HepG2 (cell line): ENCODE data around the gene MFAP5. TPM values are rescaled to one million over a fixed set of nuclear protein-coding genes. Genes with fewer than 3 reads are reported as not detected.

Experiments
- ATAC-seq: fragments of 200-7000 bp; cut with Tn5 transposase; 3 replicates; pipeline ENCODE4 v1.9.1; 2020; ENCODE audit warnings: mild to moderate bottlenecking, moderate library complexity
- BruUV-seq: library from RNA; stranded (reverse); fragments of 400-500 nt; replicated peaks from 2 replicates; lab custom pipeline; 2021; lab: Mats Ljungman, UMichigan
- CTCF ChIA-PET: fragments of 300-600 bp; formaldehyde crosslinking; extraction: SDS; loops from one replicate; lab custom pipeline; 2021; ENCODE audit warnings: low total read pairs, inconsistent platforms, low intra/inter-chr PET ratio; lab: Yijun Ruan, JAX
- POLR2A ChIA-PET: fragments of 350-600 bp; sonication (Branson Sonifier 250); formaldehyde crosslinking; loops from one replicate; lab custom pipeline; 2020; ENCODE audit warnings: antibody characterized with exemption, inconsistent platforms; lab: Yijun Ruan, JAX
- DNase-seq: peaks from one replicate; pipeline ENCODE4 v3.0.0-alpha.2; 2015; ENCODE audit warnings: low spot score
- FAIRE-seq: peaks from 3 replicates; lab custom pipeline; 2011; peaks lifted over from hg19 to GRCh38; lab: Jason Lieb, UNC
- H2AFZ ChIP-seq: one replicate; pipeline ENCODE4 v1.6.1; 2011; ENCODE audit warnings: low read length, inconsistent platforms
- H3K27ac ChIP-seq: fragments of 300-600 bp; 3 replicates; pipeline ENCODE4 v1.8.0; 2011; ENCODE audit warnings: mixed run types, mild to moderate bottlenecking, mixed read lengths, low read length, inconsistent platforms; ENCODE audit not compliant: insufficient read depth; ENCODE audit errors: extremely low read length
- H3K27me3 ChIP-seq, 2 experiments: fragments of 200-600 bp in 1 of 2; 2 replicates in 1 of 2; 3 replicates in 1 of 2; pipeline versions ENCODE4 v1.6.0 to v1.8.0; 2011; ENCODE audit warnings: low read length in 2 of 2, mild to moderate bottlenecking in 2 of 2, moderate library complexity in 2 of 2, inconsistent platforms in 1 of 2; ENCODE audit not compliant: insufficient read depth in 2 of 2, control insufficient read depth in 1 of 2
- H3K36me3 ChIP-seq, 2 experiments: fragments of 200-600 bp in 1 of 2; replicated peaks in 1 of 2; 2 replicates in 1 of 2; 3 replicates in 1 of 2; pipeline versions ENCODE4 v1.5.1 to v1.8.0; 2011; ENCODE audit warnings: low read length in 2 of 2, inconsistent platforms in 1 of 2; ENCODE audit not compliant: insufficient read depth in 2 of 2, control insufficient read depth in 1 of 2
- H3K4me1 ChIP-seq: 2 replicates; pipeline ENCODE4 v1.5.1; 2012; ENCODE audit warnings: low read length, inconsistent platforms; ENCODE audit not compliant: insufficient read depth
- H3K4me2 ChIP-seq: 2 replicates; pipeline ENCODE4 v1.6.0; 2011; ENCODE audit warnings: low read depth, low read length, inconsistent platforms
- H3K4me3 ChIP-seq, 3 experiments: fragments of 200-600 bp in 1 of 3; sonication (generic), shearing (Covaris generic) in 1 of 3; replicated peaks in 1 of 3; 2 replicates each; pipeline ENCODE4 v1.5.1; 2011 to 2016; ENCODE audit warnings: low read length in 3 of 3, inconsistent platforms in 2 of 3, low read depth in 2 of 3, mild to moderate bottlenecking in 2 of 3, control low read depth in 1 of 3, mixed read lengths in 1 of 3; ENCODE audit not compliant: insufficient read depth in 1 of 3
- H3K79me2 ChIP-seq: one replicate; pipeline ENCODE4 v1.6.1; 2011; ENCODE audit warnings: low read length, inconsistent platforms; ENCODE audit not compliant: insufficient read depth
- H3K9ac ChIP-seq: 2 replicates; pipeline ENCODE4 v1.6.0; 2011; ENCODE audit warnings: mild to moderate bottlenecking, low read depth, low read length, inconsistent platforms; ENCODE audit not compliant: insufficient read depth
- H3K9me3 ChIP-seq: 2 replicates; pipeline ENCODE4 v1.5.1; 2012; ENCODE audit warnings: mild to moderate bottlenecking, low read length
- H4K20me1 ChIP-seq: 2 replicates; pipeline ENCODE4 v1.6.0; 2011; ENCODE audit warnings: inconsistent platforms, mild to moderate bottlenecking, low read length, moderate library complexity; ENCODE audit not compliant: insufficient read depth
- HOXA5 ChIP-seq: sonication (generic); formaldehyde crosslinking; IDR thresholded peaks from 2 replicates; pipeline ENCODE4 v1.4.0; 2020; ENCODE audit warnings: missing genetic modification reagents
- PTBP1 ChIP-seq: fragments of 200-400 bp; formaldehyde crosslinking; IDR thresholded peaks from 2 replicates; pipeline ENCODE4 v1.6.1; 2018; ENCODE audit warnings: low read length, low read depth; ENCODE audit not compliant: poor library complexity, severe bottlenecking
- RCOR2 ChIP-seq: IDR thresholded peaks from 2 replicates; pipeline ENCODE4 v1.6.1; 2016; ENCODE audit warnings: missing biosample characterization, missing genetic modification reagents
- ZEB1 ChIP-seq: IDR thresholded peaks from 2 replicates; pipeline ENCODE4 v1.6.1; 2012; ENCODE audit warnings: mild to moderate bottlenecking, low read depth, inconsistent platforms; ENCODE audit not compliant: insufficient replicate concordance
- ZFAT ChIP-seq: sonication (generic); formaldehyde crosslinking; conservative IDR thresholded peaks from 2 replicates; pipeline ENCODE4 v1.8.1; 2023; ENCODE audit warnings: missing genetic modification reagents, inconsistent platforms
- ZNF335 ChIP-seq: sonication (generic); formaldehyde crosslinking; IDR thresholded peaks from 2 replicates; pipeline ENCODE4 v1.4.0; 2020; ENCODE audit warnings: missing genetic modification reagents
- ZNF44 ChIP-seq: sonication (generic); formaldehyde crosslinking; IDR thresholded peaks from 2 replicates; pipeline ENCODE4 v1.5.1; 2020; ENCODE audit warnings: mild to moderate bottlenecking, missing genetic modification reagents
- ZNF781 ChIP-seq: sonication (generic); formaldehyde crosslinking; IDR thresholded peaks from 2 replicates; pipeline ENCODE4 v1.5.1; 2020; ENCODE audit warnings: borderline replicate concordance, mild to moderate bottlenecking, missing genetic modification reagents; ENCODE audit errors: not compliant biosample characterization
- ZNF788 ChIP-seq: sonication (generic); formaldehyde crosslinking; IDR thresholded peaks from 2 replicates; pipeline ENCODE4 v1.5.0; 2020; ENCODE audit warnings: mild to moderate bottlenecking, missing genetic modification reagents, borderline replicate concordance
- WGBS: methylation state at CpG from one replicate; pipeline ENCODE4 v1.1.6; 2017; ENCODE audit warnings: low lambda C conversion rate; 5-methylcytosine and 5-hydroxymethylcytosine counted together
- in situ Hi-C: cut with HindIII; loops from 2 replicates; pipeline ENCODE4 v1.10.0; 2017; ENCODE audit warnings: low pct_unique_long_range_greater_than_20kb; ENCODE audit not compliant: extremely low pct_ligation_motif_present
- intact Hi-C: fragments of 100-400 bp; cut with micrococcal nuclease; formaldehyde crosslinking; loops from one replicate; pipeline ENCODE4 v1.10.0; 2022; ENCODE audit not compliant: unreplicated experiment
- polyA plus RNA-seq, 8 experiments: library from polyadenylated mRNA; depleted of rRNA in 3 of 8; stranded (reverse) in 7 of 8; unstranded in 1 of 8; fragments of >200 nt; fragmentation: Illumina TruSeq in 4 of 8; extraction: Trizol in 4 of 8; gene quantifications; 2 replicates each; pipeline versions ENCODE4 v1.2.1 to v1.2.3, GENCODE V29; 2011 to 2016; ENCODE audit warnings: low read depth in 4 of 8, missing spikeins in 1 of 8, mixed read lengths in 1 of 8; ENCODE audit not compliant: insufficient read depth in 1 of 8
- total RNA-seq, 5 experiments: library from RNA; depleted of rRNA; stranded (reverse); fragments of >200 nt; fragmentation: Illumina TruSeq; extraction: Trizol; gene quantifications; 2 replicates each; pipeline ENCODE4 v1.2.3, GENCODE V29; 2016; ENCODE audit warnings: low read depth in 1 of 5
- TF ChIP-seq, protein P1 (sequence below), 2 experiments: sonication (generic) in 1 of 2; formaldehyde crosslinking in 1 of 2; IDR thresholded peaks; 2 replicates each; pipeline versions ENCODE4 v1.4.0 to v1.6.1; 2016 to 2020; ENCODE audit warnings: borderline replicate concordance in 1 of 2, low read depth in 1 of 2, mild to moderate bottlenecking in 1 of 2, missing genetic modification reagents in 1 of 2
- TF ChIP-seq, protein P2 (sequence below): sonication (generic); formaldehyde crosslinking; conservative IDR thresholded peaks from 2 replicates; pipeline ENCODE4 v1.4.0; 2020; ENCODE audit warnings: missing genetic modification reagents
- TF ChIP-seq, protein P3 (sequence below): sonication (generic); formaldehyde crosslinking; IDR thresholded peaks from 2 replicates; pipeline ENCODE4 v1.5.1; 2020; ENCODE audit warnings: missing genetic modification reagents, mild to moderate bottlenecking, borderline replicate concordance
- TF ChIP-seq, protein P4 (sequence below): sonication (generic); formaldehyde crosslinking; IDR thresholded peaks from 2 replicates; pipeline ENCODE4 v1.5.1; 2020; ENCODE audit warnings: mild to moderate bottlenecking, missing genetic modification reagents, borderline replicate concordance

The MFAP5 gene
- total and polyA plus RNA-seq, 2 of the 13 experiments (the other 11 are each of a cell fraction or from before 2014, with no cell fraction given) = 0.07 TPM; not detected in 1

GRCh38 chr12:8665759-8666158 is 3.1 kb upstream of the MFAP5 start:
- H3K4me1 ChIP-seq = no peaks in the 10 kb centered on the region
- no TSS peak for BruUV-seq
- H2AFZ ChIP-seq = no peak overlapping the region
- H3K4me2 ChIP-seq = no peak overlapping the region
- no peak overlapping the region for H3K9ac ChIP-seq
- intact Hi-C loops (no loop called here), in situ Hi-C loops (no loop called here)
- FAIRE-seq = no peak
- 10% methylated on average over 4 of the region's 4 CpGs for WGBS
- H3K36me3 ChIP-seq = no peaks in the 10 kb centered on the region
- no peaks in the 10 kb centered on the region for H3K79me2 ChIP-seq
- H3K27ac ChIP-seq = no peak overlapping the region
- no peaks in the 10 kb centered on the region for H4K20me1 ChIP-seq
- TF ChIP-seq PTBP1 = no peak
- no peak for TF ChIP-seq ZNF781 (CRISPR knock-in tag)
- TF ChIP-seq ZNF44 (CRISPR knock-in tag) = no peak
- TF ChIP-seq, protein P1, sequence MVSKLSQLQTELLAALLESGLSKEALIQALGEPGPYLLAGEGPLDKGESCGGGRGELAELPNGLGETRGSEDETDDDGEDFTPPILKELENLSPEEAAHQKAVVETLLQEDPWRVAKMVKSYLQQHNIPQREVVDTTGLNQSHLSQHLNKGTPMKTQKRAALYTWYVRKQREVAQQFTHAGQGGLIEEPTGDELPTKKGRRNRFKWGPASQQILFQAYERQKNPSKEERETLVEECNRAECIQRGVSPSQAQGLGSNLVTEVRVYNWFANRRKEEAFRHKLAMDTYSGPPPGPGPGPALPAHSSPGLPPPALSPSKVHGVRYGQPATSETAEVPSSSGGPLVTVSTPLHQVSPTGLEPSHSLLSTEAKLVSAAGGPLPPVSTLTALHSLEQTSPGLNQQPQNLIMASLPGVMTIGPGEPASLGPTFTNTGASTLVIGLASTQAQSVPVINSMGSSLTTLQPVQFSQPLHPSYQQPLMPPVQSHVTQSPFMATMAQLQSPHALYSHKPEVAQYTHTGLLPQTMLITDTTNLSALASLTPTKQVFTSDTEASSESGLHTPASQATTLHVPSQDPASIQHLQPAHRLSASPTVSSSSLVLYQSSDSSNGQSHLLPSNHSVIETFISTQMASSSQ (IDR thresholded peaks at IDR 0.05; ENCODE audit: low read depth) = no peak
- TF ChIP-seq, protein P1 (CRISPR knock-in tag; IDR thresholded peaks at IDR 0.05; ENCODE audit: borderline replicate concordance) = no peak
- TF ChIP-seq, protein P2, sequence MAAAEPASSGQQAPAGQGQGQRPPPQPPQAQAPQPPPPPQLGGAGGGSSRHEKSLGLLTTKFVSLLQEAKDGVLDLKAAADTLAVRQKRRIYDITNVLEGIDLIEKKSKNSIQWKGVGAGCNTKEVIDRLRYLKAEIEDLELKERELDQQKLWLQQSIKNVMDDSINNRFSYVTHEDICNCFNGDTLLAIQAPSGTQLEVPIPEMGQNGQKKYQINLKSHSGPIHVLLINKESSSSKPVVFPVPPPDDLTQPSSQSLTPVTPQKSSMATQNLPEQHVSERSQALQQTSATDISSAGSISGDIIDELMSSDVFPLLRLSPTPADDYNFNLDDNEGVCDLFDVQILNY = no peak
- TF ChIP-seq ZEB1 = no peak
- no peak for TF ChIP-seq HOXA5 (CRISPR knock-in tag)
- TF ChIP-seq, protein P3, sequence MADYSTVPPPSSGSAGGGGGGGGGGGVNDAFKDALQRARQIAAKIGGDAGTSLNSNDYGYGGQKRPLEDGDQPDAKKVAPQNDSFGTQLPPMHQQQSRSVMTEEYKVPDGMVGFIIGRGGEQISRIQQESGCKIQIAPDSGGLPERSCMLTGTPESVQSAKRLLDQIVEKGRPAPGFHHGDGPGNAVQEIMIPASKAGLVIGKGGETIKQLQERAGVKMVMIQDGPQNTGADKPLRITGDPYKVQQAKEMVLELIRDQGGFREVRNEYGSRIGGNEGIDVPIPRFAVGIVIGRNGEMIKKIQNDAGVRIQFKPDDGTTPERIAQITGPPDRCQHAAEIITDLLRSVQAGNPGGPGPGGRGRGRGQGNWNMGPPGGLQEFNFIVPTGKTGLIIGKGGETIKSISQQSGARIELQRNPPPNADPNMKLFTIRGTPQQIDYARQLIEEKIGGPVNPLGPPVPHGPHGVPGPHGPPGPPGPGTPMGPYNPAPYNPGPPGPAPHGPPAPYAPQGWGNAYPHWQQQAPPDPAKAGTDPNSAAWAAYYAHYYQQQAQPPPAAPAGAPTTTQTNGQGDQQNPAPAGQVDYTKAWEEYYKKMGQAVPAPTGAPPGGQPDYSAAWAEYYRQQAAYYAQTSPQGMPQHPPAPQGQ (CRISPR knock-in tag) = no peak
- TF ChIP-seq ZFAT (CRISPR knock-in tag) = no peak
- TF ChIP-seq, protein P4, sequence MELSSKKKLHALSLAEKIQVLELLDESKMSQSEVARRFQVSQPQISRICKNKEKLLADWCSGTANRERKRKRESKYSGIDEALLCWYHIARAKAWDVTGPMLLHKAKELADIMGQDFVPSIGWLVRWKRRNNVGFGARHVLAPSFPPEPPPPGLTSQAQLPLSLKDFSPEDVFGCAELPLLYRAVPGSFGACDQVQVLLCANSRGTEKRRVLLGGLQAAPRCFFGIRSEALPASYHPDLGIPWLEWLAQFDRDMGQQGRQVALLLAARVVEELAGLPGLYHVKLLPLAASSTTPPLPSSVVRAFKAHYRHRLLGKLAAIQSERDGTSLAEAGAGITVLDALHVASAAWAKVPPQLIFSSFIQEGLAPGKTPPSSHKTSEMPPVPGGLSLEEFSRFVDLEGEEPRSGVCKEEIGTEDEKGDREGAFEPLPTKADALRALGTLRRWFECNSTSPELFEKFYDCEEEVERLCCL (CRISPR knock-in tag) = no peak
- no peak for TF ChIP-seq ZNF788 (CRISPR knock-in tag)
- no peak for TF ChIP-seq RCOR2 (CRISPR knock-in tag)
- TF ChIP-seq ZNF335 = no peak
- DNase-seq = no peak
- H3K9me3 ChIP-seq = no peaks in the 10 kb centered on the region
- no peak overlapping the region for H3K4me3 ChIP-seq
- ChIA-PET POLR2A (no interaction called here), CTCF (no interaction called here)
- ATAC-seq = no peak
- H3K27me3 ChIP-seq = peaks cover 0 to 10% of the 10 kb centered on the region in 2 experiments; a peak in 3 of 5 replicates
